WTC11 (cell line): ENCODE data around the gene DEXI. TPM values are rescaled to one million over a fixed set of nuclear protein-coding genes. Genes with fewer than 3 reads are reported as not detected.

Experiments used
- ATAC-seq: fragments of 200-7000 bp; cut with Tn5 transposase; 2 replicates; pipeline ENCODE4 v1.10.0; 2021; ENCODE audit warnings: mild to moderate bottlenecking, moderate library complexity
- CTCF ChIA-PET: fragments of 300-600 bp; sonication (Branson Sonifier 250); formaldehyde crosslinking; loops from one replicate; lab custom pipeline; 2021; ENCODE audit warnings: antibody characterized with exemption; lab: Charles Lee
- POLR2A ChIA-PET: fragments of 350-600 bp; sonication (Branson Sonifier 250); formaldehyde crosslinking; loops from one replicate; lab custom pipeline; 2021; ENCODE audit warnings: antibody characterized with exemption; lab: Charles Lee
- DNase-seq: peaks from one replicate; pipeline ENCODE4 v3.0.0; 2021; ENCODE audit warnings: low spot score
- H3K27ac Mint-ChIP-seq: 2 replicates; pipeline ENCODE4 v1.8.0; 2021; ENCODE audit warnings: mixed read lengths
- H3K27me3 Mint-ChIP-seq: 2 replicates; pipeline ENCODE4 v1.8.0; 2021; ENCODE audit warnings: low read depth, mild to moderate bottlenecking, moderate library complexity, mixed read lengths
- H3K36me3 Mint-ChIP-seq: 2 replicates; pipeline ENCODE4 v1.8.0; 2021; ENCODE audit warnings: mixed read lengths
- H3K4me1 Mint-ChIP-seq: 2 replicates; pipeline ENCODE4 v1.8.0; 2022; ENCODE audit warnings: mixed read lengths
- H3K4me3 Mint-ChIP-seq: 2 replicates; pipeline ENCODE4 v1.8.0; 2021; ENCODE audit warnings: mild to moderate bottlenecking, moderate library complexity, mixed read lengths
- H3K9me3 Mint-ChIP-seq: 2 replicates; pipeline ENCODE4 v1.8.0; 2021; ENCODE audit warnings: mixed read lengths
- ATF1 ChIP-seq: sonication (generic); formaldehyde crosslinking; IDR thresholded peaks from 2 replicates; pipeline ENCODE4 v1.8.1; 2023; ENCODE audit warnings: mild to moderate bottlenecking, moderate library complexity, missing genetic modification reagents
- ATF2 ChIP-seq: sonication (generic); formaldehyde crosslinking; IDR thresholded peaks from 2 replicates; pipeline ENCODE4 v1.8.1; 2022; ENCODE audit warnings: low read depth, missing genetic modification reagents, borderline replicate concordance
- CREB1 ChIP-seq: sonication (generic); formaldehyde crosslinking; IDR thresholded peaks from 2 replicates; pipeline ENCODE4 v1.8.0; 2023; ENCODE audit warnings: mild to moderate bottlenecking, missing genetic modification reagents
- FOXK1 ChIP-seq: sonication (generic); formaldehyde crosslinking; IDR thresholded peaks from 2 replicates; pipeline ENCODE4 v1.8.0; 2022; ENCODE audit warnings: mild to moderate bottlenecking, moderate library complexity, missing genetic modification reagents
- FOXP1 ChIP-seq: sonication (generic); formaldehyde crosslinking; IDR thresholded peaks from 2 replicates; pipeline ENCODE4 v1.8.0; 2022; ENCODE audit warnings: missing genetic modification reagents, mild to moderate bottlenecking, moderate library complexity, borderline replicate concordance
- HMGA2 ChIP-seq: fragments of 250-450 bp; sonication (Bioruptor Pico); IDR thresholded peaks from 2 replicates; pipeline ENCODE4 v1.4.0; 2021; ENCODE audit warnings: mild to moderate bottlenecking, moderate library complexity
- JUN ChIP-seq: sonication (generic); formaldehyde crosslinking; IDR thresholded peaks from 2 replicates; pipeline ENCODE4 v1.8.0; 2023; ENCODE audit warnings: mild to moderate bottlenecking, missing genetic modification reagents
- KAT7 ChIP-seq: sonication (generic); formaldehyde crosslinking; IDR thresholded peaks from 2 replicates; pipeline ENCODE4 v1.8.1; 2023; ENCODE audit warnings: missing genetic modification reagents, mild to moderate bottlenecking, borderline replicate concordance
- NFATC4 ChIP-seq: fragments of 250-450 bp; sonication (Bioruptor Pico); IDR thresholded peaks from 2 replicates; pipeline ENCODE4 v1.9.0; 2021; ENCODE audit warnings: mild to moderate bottlenecking
- NR1H2 ChIP-seq: sonication (generic); formaldehyde crosslinking; IDR thresholded peaks from 2 replicates; pipeline ENCODE4 v1.9.0; 2021; ENCODE audit warnings: mild to moderate bottlenecking, moderate library complexity, missing genetic modification reagents
- NR2C2 ChIP-seq: sonication (generic); formaldehyde crosslinking; IDR thresholded peaks from 2 replicates; pipeline ENCODE4 v1.8.0; 2022; ENCODE audit warnings: mild to moderate bottlenecking, missing genetic modification reagents
- SMAD4 ChIP-seq: sonication (generic); formaldehyde crosslinking; IDR thresholded peaks from 2 replicates; pipeline ENCODE4 v1.8.0; 2022; ENCODE audit warnings: mild to moderate bottlenecking, missing genetic modification reagents
- SP1 ChIP-seq: sonication (generic); formaldehyde crosslinking; conservative IDR thresholded peaks from 2 replicates; pipeline ENCODE4 v1.8.1; 2022; ENCODE audit warnings: missing genetic modification reagents
- ZNF423 ChIP-seq: fragments of 250-450 bp; sonication (Bioruptor Pico); IDR thresholded peaks from 2 replicates; pipeline ENCODE4 v2.1.2; 2022; ENCODE audit warnings: mild to moderate bottlenecking, moderate library complexity
- total RNA-seq: library from RNA; stranded (reverse); gene quantifications from 3 replicates; pipeline ENCODE4 v1.2.3, GENCODE V29; 2021
- TF ChIP-seq, protein P1 (sequence below): sonication (generic); formaldehyde crosslinking; IDR thresholded peaks from 2 replicates; pipeline ENCODE4 v1.8.1; 2023; ENCODE audit warnings: mild to moderate bottlenecking, missing genetic modification reagents
- TF ChIP-seq, protein P2 (sequence below): fragments of 250-450 bp; sonication (Bioruptor Pico); conservative IDR thresholded peaks from 2 replicates; pipeline ENCODE4 v1.9.0; 2021; ENCODE audit warnings: mild to moderate bottlenecking
- TF ChIP-seq, protein P3 (sequence below): sonication (generic); formaldehyde crosslinking; IDR thresholded peaks from 2 replicates; pipeline ENCODE4 v1.8.1; 2022; ENCODE audit warnings: mild to moderate bottlenecking, moderate library complexity, missing genetic modification reagents
- TF ChIP-seq, protein P4 (sequence below): fragments of 250-450 bp; sonication (Bioruptor Pico); IDR thresholded peaks from 2 replicates; pipeline ENCODE4 v1.9.0; 2021; ENCODE audit warnings: moderate library complexity, mild to moderate bottlenecking, inconsistent platforms, borderline replicate concordance

The DEXI gene
- total RNA-seq, 1 experiment from 2014 or later: 33.7 TPM

DNA sequence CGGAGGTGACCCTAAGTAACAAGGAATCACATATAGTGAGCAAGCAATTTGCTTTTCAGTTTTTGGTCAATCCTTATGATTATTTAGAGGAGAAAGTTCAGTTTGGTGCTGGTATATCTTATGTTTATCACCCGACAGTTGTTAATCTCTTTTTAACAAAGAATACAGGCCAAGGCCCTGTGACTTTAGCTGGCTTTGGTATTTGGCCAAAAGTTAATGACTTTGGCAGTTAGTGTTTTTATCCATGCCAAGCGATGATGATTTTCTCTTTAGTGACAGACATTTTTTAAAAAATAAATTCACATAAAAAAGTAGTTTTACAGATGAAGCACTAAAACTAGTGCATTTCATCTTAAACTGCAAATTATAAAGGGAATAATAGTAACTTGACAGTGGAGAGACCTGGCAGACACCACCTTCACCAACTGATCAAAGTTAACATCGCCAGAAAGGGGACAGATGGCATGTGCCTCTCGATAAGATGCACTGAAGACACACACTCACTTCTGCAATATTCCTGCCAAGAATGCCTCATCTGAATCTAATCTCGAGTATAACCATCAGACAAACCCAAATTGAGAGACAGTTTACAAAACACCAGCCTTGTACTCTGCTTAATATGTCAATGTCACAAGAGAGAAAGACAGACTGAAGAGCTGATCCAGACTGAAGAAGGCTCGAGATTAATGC lies 6.9 kb downstream of the DEXI start (continued):
- TF ChIP-seq, protein P1, sequence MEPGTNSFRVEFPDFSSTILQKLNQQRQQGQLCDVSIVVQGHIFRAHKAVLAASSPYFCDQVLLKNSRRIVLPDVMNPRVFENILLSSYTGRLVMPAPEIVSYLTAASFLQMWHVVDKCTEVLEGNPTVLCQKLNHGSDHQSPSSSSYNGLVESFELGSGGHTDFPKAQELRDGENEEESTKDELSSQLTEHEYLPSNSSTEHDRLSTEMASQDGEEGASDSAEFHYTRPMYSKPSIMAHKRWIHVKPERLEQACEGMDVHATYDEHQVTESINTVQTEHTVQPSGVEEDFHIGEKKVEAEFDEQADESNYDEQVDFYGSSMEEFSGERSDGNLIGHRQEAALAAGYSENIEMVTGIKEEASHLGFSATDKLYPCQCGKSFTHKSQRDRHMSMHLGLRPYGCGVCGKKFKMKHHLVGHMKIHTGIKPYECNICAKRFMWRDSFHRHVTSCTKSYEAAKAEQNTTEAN (CRISPR knock-in tag): no peak
- TF ChIP-seq NR2C2 (CRISPR knock-in tag): no peak
- no peak for TF ChIP-seq JUN
- TF ChIP-seq FOXP1 (CRISPR knock-in tag): no peak

GRCh38 chr16:10934325-10935107 lies 7.8 kb downstream of the DEXI start:
- ChIA-PET POLR2A (interaction anchor here (0.6 kb wide), 1 partner anchor 81 kb away, joined by 3 read pairs; no protein-coding TSS in a partner anchor), CTCF (interaction anchor here (1.7 to 2.6 kb wide), 2 partner anchors 16 to 19 kb away, joined by 4 to 11 read pairs; no protein-coding TSS in a partner anchor)
- H3K27ac Mint-ChIP-seq: no peak overlapping the region
- TF ChIP-seq, protein P2, sequence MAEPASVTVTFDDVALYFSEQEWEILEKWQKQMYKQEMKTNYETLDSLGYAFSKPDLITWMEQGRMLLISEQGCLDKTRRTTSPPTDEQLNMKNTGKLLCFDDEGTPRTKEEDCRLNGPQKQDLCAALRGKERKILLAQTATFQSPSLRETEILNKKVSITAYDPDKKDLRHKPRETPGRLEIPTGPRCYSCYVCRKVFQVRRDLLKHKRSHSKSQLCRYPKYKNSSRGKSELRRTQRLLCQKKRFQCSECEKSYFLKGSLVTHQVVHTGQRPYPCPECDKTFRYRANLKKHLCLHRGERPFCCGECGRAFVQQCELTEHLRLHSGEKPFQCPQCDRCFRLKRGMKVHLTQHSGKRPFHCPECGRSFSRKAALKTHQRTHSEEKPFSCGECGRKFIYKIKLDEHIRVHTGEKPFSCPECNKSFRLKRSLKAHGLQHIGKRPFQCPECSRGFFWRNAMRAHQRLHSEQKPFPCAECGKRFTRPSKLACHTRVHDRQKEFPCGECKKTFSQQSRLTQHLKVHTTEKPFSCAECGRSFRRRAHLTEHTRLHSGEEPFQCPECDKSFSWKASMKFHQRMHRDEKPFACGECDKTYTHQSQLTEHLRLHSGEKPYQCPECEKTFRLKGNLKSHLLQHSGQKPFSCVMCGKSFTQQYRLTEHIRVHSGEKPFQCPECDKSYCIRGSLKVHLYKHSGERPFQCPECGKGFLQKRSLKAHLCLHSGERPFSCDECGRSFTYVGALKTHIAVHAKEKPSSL (CRISPR knock-in tag): no peak
- TF ChIP-seq SP1 (CRISPR knock-in tag) (no peak), ATF1 (CRISPR knock-in tag) (no peak)
- H3K36me3 Mint-ChIP-seq: peaks cover 14% of the 10 kb centered on the region; the same call in 1 of the 2 replicates
- DNase-seq (no peak), ATAC-seq (no peak)
- no peaks in the 10 kb centered on the region for H3K27me3 Mint-ChIP-seq
- peaks cover 8% of the 10 kb centered on the region for H3K4me1 Mint-ChIP-seq
- H3K9me3 Mint-ChIP-seq: no peaks in the 10 kb centered on the region
- H3K4me3 Mint-ChIP-seq: no peak overlapping the region

GRCh38 chr16:10933865-10934264 lies 8.4 kb downstream of the DEXI start:
- DNase-seq: no peak
- 0 out of 2 replicates have a peak, but pooled peaks cover 3% of the 10 kb centered on the region for H3K4me1 Mint-ChIP-seq
- POLR2A ChIA-PET: no interaction called here
- TF ChIP-seq CREB1 (CRISPR knock-in tag) (no peak), KAT7 (CRISPR knock-in tag) (no peak), NFATC4 (CRISPR knock-in tag) (no peak), HMGA2 (CRISPR knock-in tag) (no peak), SMAD4 (CRISPR knock-in tag) (no peak), NR1H2 (CRISPR knock-in tag) (no peak), ATF2 (CRISPR knock-in tag) (no peak), FOXP1 (CRISPR knock-in tag) (no peak), ZNF423 (CRISPR knock-in tag) (no peak), FOXK1 (CRISPR knock-in tag) (no peak)
- TF ChIP-seq, protein P1 (CRISPR knock-in tag): no peak
- TF ChIP-seq, protein P3, sequence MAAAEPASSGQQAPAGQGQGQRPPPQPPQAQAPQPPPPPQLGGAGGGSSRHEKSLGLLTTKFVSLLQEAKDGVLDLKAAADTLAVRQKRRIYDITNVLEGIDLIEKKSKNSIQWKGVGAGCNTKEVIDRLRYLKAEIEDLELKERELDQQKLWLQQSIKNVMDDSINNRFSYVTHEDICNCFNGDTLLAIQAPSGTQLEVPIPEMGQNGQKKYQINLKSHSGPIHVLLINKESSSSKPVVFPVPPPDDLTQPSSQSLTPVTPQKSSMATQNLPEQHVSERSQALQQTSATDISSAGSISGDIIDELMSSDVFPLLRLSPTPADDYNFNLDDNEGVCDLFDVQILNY (CRISPR knock-in tag): no peak
- TF ChIP-seq, protein P4, sequence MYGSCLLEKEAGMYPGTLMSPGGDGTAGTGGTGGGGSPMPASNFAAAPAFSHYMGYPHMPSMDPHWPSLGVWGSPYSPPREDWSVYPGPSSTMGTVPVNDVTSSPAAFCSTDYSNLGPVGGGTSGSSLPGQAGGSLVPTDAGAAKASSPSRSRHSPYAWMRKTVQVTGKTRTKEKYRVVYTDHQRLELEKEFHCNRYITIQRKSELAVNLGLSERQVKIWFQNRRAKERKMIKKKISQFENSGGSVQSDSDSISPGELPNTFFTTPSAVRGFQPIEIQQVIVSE (CRISPR knock-in tag): no peak
- CTCF ChIA-PET: interaction anchor here (2.6 kb wide), 1 partner anchor 15 kb away, joined by 11 read pairs; no protein-coding TSS in a partner anchor
- no peak overlapping the region for H3K27ac Mint-ChIP-seq
- peaks cover 10% of the 10 kb centered on the region; the same call in 1 of the 2 replicates for H3K36me3 Mint-ChIP-seq
- no peak overlapping the region for H3K4me3 Mint-ChIP-seq
- no peaks in the 10 kb centered on the region for H3K9me3 Mint-ChIP-seq
- no peaks in the 10 kb centered on the region for H3K27me3 Mint-ChIP-seq
- ATAC-seq: no peak
